Activated CD4-positive, alpha-beta T cell treated with anti-CD3 and anti-CD28 coated beads for 24 hours (primary cell): ENCODE measurements around the gene DGKI.

Experiments used
- DNase-seq, 2 donors: peaks; one replicate each; pipeline ENCODE4 v3.0.0-alpha.2; 2020; ENCODE audit warnings: low read depth in 2 of 2

DGKI gene

GRCh38 chr7:137593115-137593711 is 253.6 kb downstream of the DGKI start:
- DNase-seq, result no peak

- DNase-seq, result no peak
These were observed 254.4 kb downstream of the DGKI start for GRCh38 chr7:137592232-137592896.

- DNase-seq, result no peak
These were observed 255.3 kb downstream of the DGKI start for GRCh38 chr7:137591421-137591837.

GRCh38 chr7:137590756-137591305 is 255.9 kb downstream of the DGKI start:
- DNase-seq, result no peak

GRCh38 chr7:137590071-137590755 is 256.6 kb downstream of the DGKI start:
- DNase-seq, result no peak

- DNase-seq, result no peak
These were observed 259.4 kb downstream of the DGKI start for GRCh38 chr7:137587326-137587725.

- DNase-seq, result no peak
These were observed 261.2 kb downstream of the DGKI start for GRCh38 chr7:137585591-137585990.

GRCh38 chr7:137583172-137583571 is 263.6 kb downstream of the DGKI start:
- no peak for DNase-seq

GRCh38 chr7:137579913-137580640 is 266.7 kb downstream of the DGKI start:
- DNase-seq, result no peak

- no peak for DNase-seq
These were observed 268.2 kb downstream of the DGKI start for GRCh38 chr7:137578541-137578940.

- no peak for DNase-seq
These were observed 269.6 kb downstream of the DGKI start for GRCh38 chr7:137577184-137577583.

GRCh38 chr7:137576481-137576880 is 270.3 kb downstream of the DGKI start:
- no peak for DNase-seq

GRCh38 chr7:137574812-137575211 is 272.0 kb downstream of the DGKI start:
- DNase-seq, result no peak

GRCh38 chr7:137572056-137572784 is 274.6 kb downstream of the DGKI start:
- DNase-seq, result no peak

GRCh38 chr7:137564677-137565076 is 282.1 kb downstream of the DGKI start:
- no peak for DNase-seq

- no peak for DNase-seq
These were observed 282.8 kb downstream of the DGKI start for GRCh38 chr7:137563981-137564380.

GRCh38 chr7:137547485-137547884 is 299.3 kb downstream of the DGKI start:
- DNase-seq, result no peak

GRCh38 chr7:137546671-137547070 is 300.1 kb downstream of the DGKI start:
- DNase-seq, result no peak

- DNase-seq, result no peak
These were observed 300.8 kb downstream of the DGKI start for GRCh38 chr7:137546009-137546408.

- no peak for DNase-seq
These were observed 301.6 kb downstream of the DGKI start for GRCh38 chr7:137545059-137545716.
